GM19468 (cell line): ENCODE results near the gene FILIP1.

Source experiments
- ATAC-seq: cut with Tn5 transposase; IDR thresholded peaks from one replicate; pipeline ENCODE4 v1.9.1; 2021; ENCODE audit warnings: mild to moderate bottlenecking, moderate library complexity, moderate number of reproducible peaks; ENCODE audit not compliant: unreplicated experiment; ENCODE audit errors: extremely low read depth

FILIP1 gene

GRCh38 chr6:75350156-75350555 lies 143.4 kb downstream of the FILIP1 start:
- ATAC-seq = no peak

- no peak for ATAC-seq
Observed at GRCh38 chr6:75349262-75349984, 144.2 kb downstream of the FILIP1 start.

GRCh38 chr6:75348882-75349261 lies 144.7 kb downstream of the FILIP1 start:
- ATAC-seq = no peak

- no peak for ATAC-seq
Observed at GRCh38 chr6:75347898-75348610, 145.5 kb downstream of the FILIP1 start.

GRCh38 chr6:75345413-75345812 lies 148.2 kb downstream of the FILIP1 start:
- no peak for ATAC-seq

- ATAC-seq = no peak
Observed at GRCh38 chr6:75344455-75344854, 149.1 kb downstream of the FILIP1 start.

- no peak for ATAC-seq
Observed at GRCh38 chr6:75344021-75344420, 149.6 kb downstream of the FILIP1 start.

GRCh38 chr6:75337835-75338580 lies 155.6 kb downstream of the FILIP1 start:
- no peak for ATAC-seq

GRCh38 chr6:75334266-75335040 lies 159.1 kb downstream of the FILIP1 start:
- ATAC-seq = no peak

GRCh38 chr6:75333676-75334200 lies 159.9 kb downstream of the FILIP1 start:
- no peak for ATAC-seq

GRCh38 chr6:75331151-75331550 lies 162.4 kb downstream of the FILIP1 start:
- ATAC-seq = no peak

- ATAC-seq = no peak
Observed at GRCh38 chr6:75329703-75330102, 163.9 kb downstream of the FILIP1 start.

GRCh38 chr6:75327807-75328206 lies 165.8 kb downstream of the FILIP1 start:
- ATAC-seq = no peak

GRCh38 chr6:75326557-75327258 lies 166.9 kb downstream of the FILIP1 start:
- no peak for ATAC-seq

GRCh38 chr6:75318900-75319299 lies 174.7 kb downstream of the FILIP1 start:
- no peak for ATAC-seq

GRCh38 chr6:75317503-75318206 lies 175.9 kb downstream of the FILIP1 start:
- no peak for ATAC-seq

- no peak for ATAC-seq
Observed at GRCh38 chr6:75315978-75316377, 177.6 kb downstream of the FILIP1 start.

- ATAC-seq = no peak
Observed at GRCh38 chr6:75308250-75308988, 185.2 kb downstream of the FILIP1 start.
